Endothelial cell of umbilical vein (primary cell): ENCODE measurements around the gene ARHGEF17. TPM values are rescaled to one million over a fixed set of nuclear protein-coding genes. Genes with fewer than 3 reads are reported as not detected.

ENCODE experiments used
- BruUV-seq: library from RNA; stranded (reverse); fragments of 400-500 nt; replicated peaks from 2 replicates; lab custom pipeline; 2021; lab: Mats Ljungman, UMichigan
- CTCF ChIA-PET: fragments of 300-600, 350-600 bp; sonication (Branson Sonifier 250); formaldehyde crosslinking; loops from one replicate; lab custom pipeline; 2021; ENCODE audit warnings: antibody characterized with exemption, inconsistent platforms; lab: Charles Lee
- POLR2A ChIA-PET: fragments of 300-600, 350-600 bp; sonication (Branson Sonifier 250); formaldehyde crosslinking; loops from one replicate; lab custom pipeline; 2021; ENCODE audit warnings: antibody characterized with exemption, inconsistent platforms; lab: Charles Lee
- DNase-seq: peaks from one replicate; pipeline ENCODE4 v3.0.0-alpha.2; 2011; ENCODE audit warnings: low read depth, low spot score
- FAIRE-seq: peaks from 2 replicates; lab custom pipeline; 2011; peaks lifted over from hg19 to GRCh38; lab: Jason Lieb, UNC
- H2AFZ ChIP-seq: 2 replicates; pipeline ENCODE4 v1.6.0; 2012; ENCODE audit warnings: low read depth, low read length, control low read depth, inconsistent platforms
- H3K27ac ChIP-seq: 2 replicates; pipeline ENCODE4 v1.5.1; 2011; ENCODE audit warnings: low read depth, mild to moderate bottlenecking, control low read depth, low read length, moderate library complexity; ENCODE audit not compliant: insufficient read depth
- H3K27me3 ChIP-seq, 2 experiments: 2 replicates each; pipeline versions ENCODE4 v1.6.0 to v1.6.1; 2011; ENCODE audit warnings: low read length in 2 of 2, mixed read lengths in 1 of 2; ENCODE audit not compliant: control insufficient read depth in 2 of 2, insufficient read depth in 2 of 2
- H3K36me3 ChIP-seq, 2 experiments: 2 replicates in 1 of 2; 3 replicates in 1 of 2; pipeline ENCODE4 v1.5.1; 2011; ENCODE audit warnings: low read length in 2 of 2, mild to moderate bottlenecking in 1 of 2, moderate library complexity in 1 of 2; ENCODE audit not compliant: control insufficient read depth in 2 of 2, insufficient read depth in 2 of 2; ENCODE audit errors: extremely low read depth in 1 of 2
- H3K4me1 ChIP-seq: 3 replicates; pipeline ENCODE4 v1.5.1; 2011; ENCODE audit warnings: mild to moderate bottlenecking, low read length; ENCODE audit not compliant: control insufficient read depth, insufficient read depth; ENCODE audit errors: extremely low read depth
- H3K4me2 ChIP-seq: 2 replicates; pipeline ENCODE4 v1.6.1; 2011; ENCODE audit warnings: low read length, control low read depth, mixed read lengths; ENCODE audit not compliant: insufficient read depth
- H3K4me3 ChIP-seq, 3 experiments: fragments of 200-600 bp in 1 of 3; sonication (generic), shearing (Covaris generic) in 1 of 3; replicated peaks in 1 of 3; 2 replicates each; pipeline ENCODE4 v1.5.1; 2011 to 2016; ENCODE audit warnings: control low read depth in 3 of 3, low read length in 3 of 3, mild to moderate bottlenecking in 2 of 3, inconsistent platforms in 1 of 3, low read depth in 1 of 3, moderate library complexity in 1 of 3; ENCODE audit not compliant: insufficient read depth in 1 of 3
- H3K79me2 ChIP-seq: 2 replicates; pipeline ENCODE4 v1.6.0; 2012; ENCODE audit warnings: low read length, inconsistent platforms; ENCODE audit not compliant: control insufficient read depth, insufficient read depth
- H3K9ac ChIP-seq: replicated peaks from 2 replicates; pipeline ENCODE3; 2011; ENCODE audit warnings: low read length, control low read depth; ENCODE audit not compliant: insufficient read depth; ENCODE audit errors: extremely low read depth
- H3K9me1 ChIP-seq: replicated peaks from 3 replicates; pipeline ENCODE4 v1.6.0; 2011; ENCODE audit warnings: mild to moderate bottlenecking, low read length; ENCODE audit not compliant: control insufficient read depth, insufficient read depth; ENCODE audit errors: extremely low read depth
- H3K9me3 ChIP-seq: replicated peaks from 2 replicates; pipeline ENCODE4 v1.5.1; 2012; ENCODE audit warnings: low read length, inconsistent platforms; ENCODE audit not compliant: control insufficient read depth, insufficient read depth
- H4K20me1 ChIP-seq: replicated peaks from 2 replicates; pipeline ENCODE3; 2011; ENCODE audit warnings: mild to moderate bottlenecking, low read length; ENCODE audit not compliant: control insufficient read depth, insufficient read depth; ENCODE audit errors: extremely low read depth
- EZH2 ChIP-seq: IDR thresholded peaks from 2 replicates; pipeline ENCODE4 v1.6.1; 2012; ENCODE audit warnings: borderline replicate concordance, low read depth, mild to moderate bottlenecking, moderate library complexity, low read length, inconsistent platforms; ENCODE audit not compliant: severe bottlenecking
- FOS ChIP-seq: IDR thresholded peaks from 2 replicates; pipeline ENCODE4 v1.6.1; 2011; ENCODE audit warnings: mild to moderate bottlenecking, low read length, moderate library complexity, borderline replicate concordance; ENCODE audit not compliant: insufficient read depth
- GATA2 ChIP-seq: IDR thresholded peaks from 2 replicates; pipeline ENCODE4 v1.7.0; 2011; ENCODE audit warnings: low read depth, mild to moderate bottlenecking, moderate library complexity, mixed read lengths, low read length; ENCODE audit not compliant: insufficient read length, insufficient read depth
- JUN ChIP-seq: IDR thresholded peaks from 2 replicates; pipeline ENCODE4 v1.6.1; 2011; ENCODE audit warnings: borderline replicate concordance, low read depth; ENCODE audit not compliant: insufficient read length, insufficient read depth
- MAX ChIP-seq: IDR thresholded peaks from 2 replicates; pipeline ENCODE4 v1.6.1; 2011; ENCODE audit not compliant: insufficient read depth, insufficient read length
- MYC ChIP-seq: IDR thresholded peaks from one replicate; pipeline ENCODE4 v1.6.1; 2011; ENCODE audit warnings: mild to moderate bottlenecking, low read depth, low read length
- POLR2A ChIP-seq: IDR thresholded peaks from 2 replicates; pipeline ENCODE4 v1.6.1; 2012; ENCODE audit warnings: low read depth, mild to moderate bottlenecking, control low read depth, low read length
- POLR2AphosphoS5 ChIP-seq: IDR thresholded peaks from 2 replicates; pipeline ENCODE4 v1.6.1; 2012; ENCODE audit warnings: low read depth, mild to moderate bottlenecking, control low read depth, low read length, moderate library complexity; ENCODE audit not compliant: insufficient read depth
- dilution Hi-C: fragments of 300-500 bp; cut with MboI; formaldehyde crosslinking; loops from one replicate; pipeline ENCODE4 v1.15.0; 2019; ENCODE audit warnings: low sequenced_read_pairs; ENCODE audit not compliant: extremely low pct_ligation_motif_present
- intact Hi-C: fragments of 100-400 bp; cut with micrococcal nuclease; formaldehyde crosslinking; loops from one replicate; pipeline ENCODE4 v1.10.0; 2022
- polyA plus RNA-seq, 4 experiments: library from polyadenylated mRNA; depleted of rRNA in 3 of 4; stranded (reverse) in 3 of 4; unstranded in 1 of 4; fragments of >200 nt; gene quantifications; 2 replicates each; pipeline versions ENCODE4 v1.2.1 to v1.2.3, GENCODE V29; 2011 to 2012; ENCODE audit warnings: missing spikeins in 1 of 4
- total RNA-seq: library from RNA; stranded (reverse); gene quantifications from 2 replicates; pipeline ENCODE4 v1.2.3, GENCODE V29; 2021

The ARHGEF17 gene
- total and polyA plus RNA-seq, 2 donors (not counting 3 experiments of a cell fraction or from before 2014, with no cell fraction given): 74.9 to 89.9 TPM

- no peak overlapping the region for H3K9ac ChIP-seq
- CTCF ChIA-PET: interaction anchor here (0.6 to 7.5 kb wide), 39 partner anchors 9 to 604 kb away, joined by 3 to 110 read pairs (median 6); partner anchors contain the start of genes FCHSD2, P2RY6 and STARD10
- no TSS peak for BruUV-seq
- FAIRE-seq (no peak), DNase-seq (no peak)
- no peaks in the 10 kb centered on the region for H3K9me1 ChIP-seq
- no peaks in the 10 kb centered on the region for H3K9me3 ChIP-seq
- no peaks in the 10 kb centered on the region for H4K20me1 ChIP-seq
- peak overlapping the region; percentile 46 for H2AFZ ChIP-seq
- no peaks in the 10 kb centered on the region for H3K27me3 ChIP-seq
- peak overlapping the region; percentile 71 for H3K27ac ChIP-seq
- TF ChIP-seq MYC (no peak), FOS (no peak), MAX (no peak), EZH2 (no peak), POLR2A (no peak), GATA2 (no peak), JUN (no peak), POLR2AphosphoS5 (peak; percentile 38)
- H3K4me3 ChIP-seq: no peak overlapping the region
- H3K79me2 ChIP-seq: no peaks in the 10 kb centered on the region
- peaks cover 17% of the 10 kb centered on the region for H3K4me1 ChIP-seq
- POLR2A ChIA-PET: interaction anchor here (0.9 to 1.1 kb wide), 2 partner anchors 103 to 111 kb away, joined by 3 to 4 read pairs; no protein-coding TSS in a partner anchor
- no peak overlapping the region for H3K4me2 ChIP-seq
- intact Hi-C loops (loop anchor here (2.0 kb wide), 1 partner anchor 566 kb away; no protein-coding TSS in a partner anchor), dilution Hi-C loops (no loop called here)
- H3K36me3 ChIP-seq: no peaks in the 10 kb centered on the region
Measured at GRCh38 chr11:73288192-73288872, 19.7 kb upstream of the ARHGEF17 start.
